Activated CD4-positive, alpha-beta memory T cell treated with anti-CD3 and anti-CD28 coated beads for 36 hours (primary cell): Measurements from ENCODE around the gene GUCY1A1. TPM values are rescaled to one million over a fixed set of nuclear protein-coding genes. Genes with fewer than 3 reads are reported as not detected.

Experiments
- CTCF ChIA-PET: fragments of 350-600 bp; sonication (Branson Sonifier 250); formaldehyde crosslinking; loops from one replicate; lab custom pipeline; 2021; ENCODE audit warnings: antibody characterized with exemption, inconsistent platforms; lab: Charles Lee
- POLR2A ChIA-PET: fragments of 350-600 bp; sonication (Branson Sonifier 250); formaldehyde crosslinking; loops from one replicate; lab custom pipeline; 2021; ENCODE audit warnings: antibody characterized with exemption; lab: Charles Lee
- DNase-seq: peaks from one replicate; pipeline ENCODE4 v3.0.0-alpha.2; 2020
- H3K27ac Mint-ChIP-seq: one replicate; pipeline ENCODE4 v1.8.0; 2021; ENCODE audit warnings: mixed read lengths
- H3K27me3 Mint-ChIP-seq: one replicate; pipeline ENCODE4 v1.8.0; 2021; ENCODE audit warnings: mixed read lengths
- H3K36me3 Mint-ChIP-seq: one replicate; pipeline ENCODE4 v1.8.0; 2021; ENCODE audit warnings: mixed read lengths
- H3K4me1 Mint-ChIP-seq: one replicate; pipeline ENCODE4 v1.8.0; 2021; ENCODE audit warnings: low read depth, mixed read lengths
- H3K4me3 Mint-ChIP-seq: one replicate; pipeline ENCODE4 v1.8.0; 2021; ENCODE audit warnings: mild to moderate bottlenecking, mixed read lengths
- H3K9me3 Mint-ChIP-seq: one replicate; pipeline ENCODE4 v1.8.0; 2021; ENCODE audit warnings: mixed read lengths
- intact Hi-C: fragments of 100-400 bp; cut with micrococcal nuclease; formaldehyde crosslinking; loops from one replicate; pipeline ENCODE4 v1.15.1; 2023
- total RNA-seq, 2 experiments: library from RNA; stranded (reverse); gene quantifications; one replicate each; pipeline ENCODE4 v1.2.3, GENCODE V29; 2021

Gene GUCY1A1
- total RNA-seq, 2 experiments from 2014 or later = not detected

- CTCF ChIA-PET = interaction anchor here (1.4 kb wide), 1 partner anchor 14 kb away, joined by 3 read pairs; no protein-coding TSS in a partner anchor
- Mint-ChIP-seq H3K4me3 (no peak overlapping the region), H3K27ac (no peak overlapping the region), H3K4me1 (no peaks in the 10 kb centered on the region), H3K36me3 (no peaks in the 10 kb centered on the region), H3K27me3 (peaks cover 5% of the 10 kb centered on the region), H3K9me3 (no peaks in the 10 kb centered on the region)
- intact Hi-C loops = no loop called here
- DNase-seq = no peak
- POLR2A ChIA-PET = no interaction called here
Observed at GRCh38 chr4:155773196-155773800, 106.7 kb downstream of the GUCY1A1 start.

- Mint-ChIP-seq H3K27ac (no peak overlapping the region), H3K4me3 (no peak overlapping the region), H3K27me3 (peaks cover 1% of the 10 kb centered on the region), H3K4me1 (no peaks in the 10 kb centered on the region), H3K9me3 (no peaks in the 10 kb centered on the region), H3K36me3 (no peaks in the 10 kb centered on the region)
- CTCF ChIA-PET = interaction anchor here (1.4 kb wide), 1 partner anchor 13 kb away, joined by 3 read pairs; no protein-coding TSS in a partner anchor
- POLR2A ChIA-PET = no interaction called here
- no peak for DNase-seq
- intact Hi-C loops = no loop called here
Observed at GRCh38 chr4:155774033-155774432, 107.4 kb downstream of the GUCY1A1 start.

- Mint-ChIP-seq H3K27me3 (no peaks in the 10 kb centered on the region), H3K4me3 (no peak overlapping the region), H3K36me3 (no peaks in the 10 kb centered on the region), H3K27ac (no peak overlapping the region), H3K4me1 (no peaks in the 10 kb centered on the region), H3K9me3 (no peaks in the 10 kb centered on the region)
- CTCF ChIA-PET = interaction anchor here (1.5 kb wide), 1 partner anchor 9 kb away, joined by 5 read pairs; no protein-coding TSS in a partner anchor
- DNase-seq = no peak
- intact Hi-C loops = no loop called here
- POLR2A ChIA-PET = no interaction called here
Observed at GRCh38 chr4:155777971-155778735, 111.5 kb downstream of the GUCY1A1 start.

GRCh38 chr4:155780775-155781174, 114.1 kb downstream of the GUCY1A1 start:
- no peaks in the 10 kb centered on the region for H3K36me3 Mint-ChIP-seq
- no peak overlapping the region for H3K4me3 Mint-ChIP-seq
- ChIA-PET CTCF (interaction anchor here (0.9 kb wide), 1 partner anchor 12 kb away, joined by 3 read pairs; no protein-coding TSS in a partner anchor), POLR2A (no interaction called here)
- no peaks in the 10 kb centered on the region for H3K9me3 Mint-ChIP-seq
- no peak overlapping the region for H3K27ac Mint-ChIP-seq
- no peaks in the 10 kb centered on the region for H3K4me1 Mint-ChIP-seq
- DNase-seq = no peak
- intact Hi-C loops = no loop called here
- no peaks in the 10 kb centered on the region for H3K27me3 Mint-ChIP-seq

GRCh38 chr4:155781249-155781831, 114.7 kb downstream of the GUCY1A1 start:
- POLR2A ChIA-PET = no interaction called here
- intact Hi-C loops = no loop called here
- CTCF ChIA-PET = interaction anchor here (0.9 kb wide), 1 partner anchor 12 kb away, joined by 3 read pairs; no protein-coding TSS in a partner anchor
- no peaks in the 10 kb centered on the region for H3K9me3 Mint-ChIP-seq
- no peaks in the 10 kb centered on the region for H3K27me3 Mint-ChIP-seq
- H3K4me3 Mint-ChIP-seq = no peak overlapping the region
- H3K27ac Mint-ChIP-seq = no peak overlapping the region
- no peaks in the 10 kb centered on the region for H3K4me1 Mint-ChIP-seq
- no peak for DNase-seq
- no peaks in the 10 kb centered on the region for H3K36me3 Mint-ChIP-seq

Other genes starting within 250 kb of the GUCY1A1 start
- gene GUCY1B1, start 92.2 kb downstream of the GUCY1A1 start, total RNA-seq = under 1 TPM; 0.24 to 0.36 TPM
- not detected for gene ASIC5, start 199.4 kb downstream of the GUCY1A1 start, total RNA-seq
- not detected for gene TDO2, start 236.8 kb downstream of the GUCY1A1 start, total RNA-seq